GM21360 (cell line): ENCODE results near the gene LIMS2.

Experiments
- ATAC-seq: cut with Tn5 transposase; IDR thresholded peaks from one replicate; pipeline ENCODE4 v1.9.1; 2021; ENCODE audit warnings: mild to moderate bottlenecking, moderate library complexity; ENCODE audit not compliant: unreplicated experiment

Gene LIMS2

DNA sequence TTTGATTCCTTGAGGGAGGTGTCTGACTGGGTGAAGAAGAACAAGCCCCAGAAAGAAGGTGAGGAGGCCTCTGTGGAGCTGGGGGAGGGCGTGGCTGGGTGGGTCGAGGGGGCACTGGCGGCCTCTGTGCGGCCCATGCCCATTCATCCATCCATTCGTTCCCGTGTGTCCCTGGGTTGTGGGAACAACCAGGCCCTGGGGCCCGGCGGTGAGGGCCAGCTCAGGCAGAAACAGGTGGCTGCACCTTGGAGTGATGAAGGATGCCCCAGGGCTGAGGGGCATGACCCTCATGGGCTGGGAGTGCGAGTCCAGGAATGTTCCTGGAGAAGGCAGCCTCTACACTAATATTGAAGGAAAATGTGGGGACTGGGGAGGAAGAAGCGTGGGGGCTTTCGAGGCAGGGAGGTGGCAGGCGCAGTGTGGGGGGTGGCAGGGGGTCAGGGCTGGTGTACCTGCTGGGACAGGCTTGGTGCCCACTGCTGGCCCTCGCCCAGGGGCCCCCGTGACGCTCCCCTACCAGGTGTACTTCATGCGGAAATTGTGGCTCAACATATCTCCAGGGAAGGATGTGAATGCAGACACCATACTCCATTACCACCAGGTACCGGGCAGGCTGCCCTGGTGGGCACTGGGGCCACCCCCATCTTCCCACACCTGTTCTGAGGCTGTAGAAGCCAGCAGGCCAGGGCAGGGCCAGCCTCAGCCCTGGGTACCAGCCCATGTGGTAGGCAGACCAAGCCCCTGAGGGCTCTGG is 40.5 kb downstream of the LIMS2 start:
- no peak for ATAC-seq

DNA sequence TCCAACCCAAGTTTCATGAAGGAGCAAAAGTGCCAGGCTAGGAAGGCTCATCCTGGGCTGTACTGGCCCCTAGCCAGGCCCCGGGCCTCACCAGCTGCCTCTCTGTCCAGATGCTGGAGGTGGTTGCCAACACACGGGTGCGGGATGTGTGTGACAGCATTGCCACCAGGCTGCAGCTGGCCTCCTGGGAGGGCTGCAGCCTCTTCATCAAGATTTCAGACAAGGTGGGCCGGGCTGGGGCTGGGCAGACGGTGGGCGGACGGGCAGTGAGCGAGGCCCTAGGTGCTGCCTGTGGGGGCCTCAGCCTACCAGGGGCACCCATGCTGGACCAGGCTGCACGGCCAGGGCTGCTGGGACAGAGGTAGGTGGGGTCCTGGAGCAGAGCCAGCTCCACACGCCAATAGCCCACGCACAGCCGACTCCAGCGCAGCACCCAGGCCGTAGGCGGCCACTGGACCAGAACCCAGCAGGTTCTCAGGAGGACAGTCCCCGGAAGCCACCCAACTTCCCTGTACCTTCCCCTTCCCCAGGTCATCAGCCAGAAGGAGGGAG is 41.2 kb downstream of the LIMS2 start:
- no peak for ATAC-seq

DNA sequence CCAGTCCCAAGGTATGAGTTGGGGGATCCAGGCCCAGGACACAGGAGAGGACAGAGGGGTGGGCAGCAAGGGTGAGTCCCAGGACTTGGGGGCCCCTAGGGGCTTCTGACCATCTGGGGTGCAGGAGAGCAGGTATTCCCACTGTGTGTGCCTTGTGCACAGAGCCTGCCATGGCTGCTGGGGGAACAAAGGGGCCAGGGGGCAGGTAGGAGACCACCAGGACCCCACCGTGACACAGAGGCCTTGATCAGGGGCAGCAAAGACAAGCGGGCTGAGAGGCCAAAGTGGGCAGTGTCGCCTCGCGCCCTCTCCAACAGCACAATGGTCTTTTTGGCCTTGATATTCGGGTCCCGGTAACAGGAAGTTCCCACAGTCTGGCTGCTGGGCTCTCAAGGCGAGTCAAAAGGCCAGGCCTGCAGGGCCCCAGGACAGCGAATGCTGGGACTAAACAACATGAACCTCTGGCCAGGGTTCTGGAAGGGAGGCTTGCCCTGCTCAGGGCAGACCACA is 41.7 kb downstream of the LIMS2 start:
- ATAC-seq: no peak

DNA sequence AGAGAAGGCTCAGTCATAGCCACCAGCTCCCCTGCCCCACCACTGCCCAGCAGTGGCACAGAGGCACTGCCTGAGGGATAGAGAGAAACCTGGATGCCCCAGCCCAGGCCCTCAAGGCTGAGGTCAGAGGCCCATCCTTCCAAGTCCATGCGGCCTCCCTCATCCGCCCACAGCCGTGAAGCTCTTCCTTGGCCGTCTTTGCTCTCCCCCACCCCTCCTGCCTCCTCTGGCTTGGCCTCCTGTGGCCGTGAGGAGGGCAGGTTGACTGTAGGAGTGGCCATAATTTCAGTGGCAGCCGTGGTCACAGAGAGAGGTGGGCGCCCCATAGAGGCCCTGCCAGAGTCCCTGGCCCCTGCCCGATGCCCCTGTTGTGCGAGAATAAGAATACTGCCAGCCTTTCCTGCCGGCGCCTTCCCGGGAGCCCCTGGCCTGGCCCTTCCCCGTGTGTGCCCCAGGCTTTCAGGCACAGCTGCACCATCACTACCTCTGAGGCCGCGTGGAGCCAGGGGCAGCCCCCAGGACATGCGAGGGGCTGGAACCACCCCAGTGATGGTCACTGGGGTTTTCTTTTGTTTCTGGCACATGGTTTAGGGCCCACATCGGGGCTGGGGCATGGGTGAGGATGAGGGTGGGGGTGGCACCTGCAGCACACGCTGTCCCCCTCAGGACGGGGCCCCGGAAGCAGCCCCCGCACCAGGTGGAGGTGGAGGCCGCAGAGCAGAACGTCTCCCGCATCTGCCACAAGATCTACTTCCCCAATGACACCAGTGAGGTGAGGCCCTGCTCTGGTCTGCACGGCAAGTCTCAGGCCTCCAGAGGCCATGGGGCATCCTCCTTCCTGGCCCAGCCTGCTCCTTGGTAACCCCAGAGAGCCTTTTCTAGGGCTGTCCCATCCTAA is 42.5 kb downstream of the LIMS2 start:
- no peak for ATAC-seq

DNA sequence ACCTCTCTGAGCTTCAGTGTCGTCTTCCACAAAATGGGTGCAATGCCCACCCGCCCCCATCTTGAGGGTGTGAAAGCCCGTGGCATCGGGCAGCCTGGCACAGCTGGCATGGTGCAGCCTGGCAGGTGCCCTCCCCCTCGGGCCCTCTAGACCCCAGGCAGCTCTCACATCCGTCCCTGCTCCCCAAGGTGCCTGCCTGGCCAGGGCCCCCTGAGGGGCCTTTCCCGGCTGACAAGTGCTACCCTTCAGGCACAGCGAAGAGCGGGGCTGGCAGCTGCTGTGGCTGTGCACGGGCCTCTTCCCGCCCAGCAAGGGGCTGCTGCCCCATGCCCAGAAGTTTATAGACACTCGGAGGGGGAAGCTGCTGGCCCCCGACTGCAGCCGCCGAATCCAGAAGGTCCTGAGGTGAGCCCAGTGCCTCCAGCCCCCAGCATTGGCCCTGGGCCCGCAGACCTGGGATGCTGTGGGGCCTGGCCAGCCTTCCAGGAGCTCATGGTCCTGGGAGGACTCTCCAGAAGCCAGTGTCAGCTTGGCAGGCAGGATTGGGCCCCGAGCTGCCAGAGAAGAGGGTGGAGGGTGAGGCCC is 43.2 kb downstream of the LIMS2 start:
- ATAC-seq: no peak

DNA sequence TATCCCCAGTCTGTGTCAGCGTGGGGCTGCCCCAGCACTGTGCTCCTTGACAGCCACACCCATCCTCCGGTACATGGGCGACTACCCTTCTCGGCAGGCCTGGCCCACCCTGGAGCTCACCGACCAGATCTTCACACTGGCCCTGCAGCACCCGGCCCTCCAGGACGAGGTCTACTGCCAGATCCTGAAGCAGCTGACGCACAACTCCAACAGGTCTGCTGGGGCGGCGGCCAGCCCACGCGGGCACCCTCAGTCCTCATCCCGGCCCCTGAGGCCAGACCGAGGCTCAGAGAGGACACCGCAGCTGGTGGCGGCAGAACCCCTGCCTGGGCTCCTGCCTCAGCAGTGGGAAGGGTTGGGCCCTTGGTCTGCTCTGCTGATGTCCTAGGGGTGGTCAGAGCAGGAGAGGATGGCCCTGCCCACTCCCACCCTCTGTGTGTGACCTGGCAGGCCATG is 43.8 kb downstream of the LIMS2 start:
- ATAC-seq: no peak

DNA sequence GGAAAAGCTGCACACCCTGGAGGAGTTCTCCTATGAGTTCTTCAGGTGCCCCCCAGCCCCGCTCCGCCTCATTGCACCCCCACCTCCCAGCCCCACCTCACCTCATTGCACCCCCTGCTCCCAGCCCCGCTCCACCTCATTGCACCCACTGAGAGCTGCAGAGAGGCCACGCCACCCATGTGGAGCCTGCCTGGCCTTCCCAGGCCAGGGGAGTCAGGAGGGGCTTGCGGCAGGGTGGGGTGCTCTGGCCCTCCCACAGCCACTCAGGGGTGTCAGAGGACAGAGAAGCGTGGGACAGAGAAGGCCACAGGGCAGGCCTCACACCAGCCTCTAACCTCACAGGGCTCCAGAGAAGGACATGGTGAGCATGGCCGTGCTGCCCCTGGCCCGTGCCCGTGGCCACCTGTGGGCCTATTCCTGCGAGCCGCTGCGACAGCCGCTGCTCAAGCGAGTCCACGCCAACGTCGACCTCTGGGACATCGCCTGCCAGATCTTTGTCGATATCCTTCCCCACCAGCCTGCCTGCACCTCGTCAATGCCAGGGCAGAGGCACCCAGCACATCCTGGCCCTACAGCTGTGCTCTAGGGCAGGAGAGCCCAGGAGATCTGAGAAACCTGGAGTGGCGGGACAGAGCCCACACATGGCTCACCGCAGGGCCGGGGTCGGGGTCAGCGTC is 44.3 kb downstream of the LIMS2 start:
- no peak for ATAC-seq

DNA sequence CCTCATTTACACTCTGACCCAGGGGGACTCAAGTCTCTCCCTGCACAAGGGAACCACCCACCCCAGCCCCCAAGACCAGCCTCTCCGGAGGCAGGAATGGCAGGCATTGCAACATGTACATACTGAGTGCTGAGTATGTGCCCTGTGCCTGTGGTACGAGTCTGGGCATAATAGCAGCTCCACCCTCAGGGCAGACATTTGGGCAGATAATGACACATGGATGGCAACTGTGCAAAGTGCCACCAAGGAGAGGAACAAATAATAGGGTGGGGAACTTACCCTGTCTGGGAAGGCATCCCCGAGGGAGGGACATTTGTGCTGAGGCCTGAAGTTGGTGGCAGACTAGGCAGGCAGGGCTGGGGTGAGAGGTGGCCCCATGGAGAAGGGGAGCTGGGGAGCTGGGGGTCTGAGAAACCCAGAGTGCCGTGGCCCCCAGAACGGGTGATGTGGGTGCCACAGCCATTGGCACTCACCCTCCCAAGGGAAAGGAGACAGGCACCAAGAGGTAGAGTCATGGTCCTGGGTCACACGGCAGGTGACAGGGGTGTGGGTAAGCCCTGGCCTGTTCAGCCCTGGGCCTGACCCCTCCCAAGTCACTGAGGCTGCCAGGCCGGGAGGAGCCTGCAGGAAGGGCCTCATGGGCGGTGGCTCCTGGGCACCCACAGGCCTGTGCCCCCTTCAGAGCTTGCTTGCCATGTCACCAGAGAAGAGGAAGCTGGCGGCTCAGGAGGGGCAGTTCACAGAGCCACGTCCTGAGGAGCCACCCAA is 45.0 kb downstream of the LIMS2 start:
- ATAC-seq: no peak

DNA sequence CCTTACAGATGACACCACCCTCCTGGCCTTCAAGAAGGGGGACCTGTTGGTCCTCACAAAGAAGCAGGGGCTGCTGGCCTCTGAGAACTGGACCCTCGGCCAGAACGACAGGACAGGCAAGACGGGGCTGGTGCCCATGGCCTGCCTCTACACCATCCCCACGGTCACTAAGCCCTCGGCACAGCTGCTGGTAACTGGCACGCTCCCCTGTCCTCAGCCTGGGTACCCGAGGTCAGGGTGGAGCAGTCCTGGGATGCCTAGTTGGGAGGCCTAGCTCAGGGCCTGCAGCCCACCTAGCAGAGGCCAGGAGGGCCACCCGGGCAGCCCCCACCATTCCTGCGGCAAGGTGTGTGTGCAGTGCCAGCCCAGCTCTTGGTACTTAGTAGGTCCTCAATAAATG is 45.7 kb downstream of the LIMS2 start:
- no peak for ATAC-seq

DNA sequence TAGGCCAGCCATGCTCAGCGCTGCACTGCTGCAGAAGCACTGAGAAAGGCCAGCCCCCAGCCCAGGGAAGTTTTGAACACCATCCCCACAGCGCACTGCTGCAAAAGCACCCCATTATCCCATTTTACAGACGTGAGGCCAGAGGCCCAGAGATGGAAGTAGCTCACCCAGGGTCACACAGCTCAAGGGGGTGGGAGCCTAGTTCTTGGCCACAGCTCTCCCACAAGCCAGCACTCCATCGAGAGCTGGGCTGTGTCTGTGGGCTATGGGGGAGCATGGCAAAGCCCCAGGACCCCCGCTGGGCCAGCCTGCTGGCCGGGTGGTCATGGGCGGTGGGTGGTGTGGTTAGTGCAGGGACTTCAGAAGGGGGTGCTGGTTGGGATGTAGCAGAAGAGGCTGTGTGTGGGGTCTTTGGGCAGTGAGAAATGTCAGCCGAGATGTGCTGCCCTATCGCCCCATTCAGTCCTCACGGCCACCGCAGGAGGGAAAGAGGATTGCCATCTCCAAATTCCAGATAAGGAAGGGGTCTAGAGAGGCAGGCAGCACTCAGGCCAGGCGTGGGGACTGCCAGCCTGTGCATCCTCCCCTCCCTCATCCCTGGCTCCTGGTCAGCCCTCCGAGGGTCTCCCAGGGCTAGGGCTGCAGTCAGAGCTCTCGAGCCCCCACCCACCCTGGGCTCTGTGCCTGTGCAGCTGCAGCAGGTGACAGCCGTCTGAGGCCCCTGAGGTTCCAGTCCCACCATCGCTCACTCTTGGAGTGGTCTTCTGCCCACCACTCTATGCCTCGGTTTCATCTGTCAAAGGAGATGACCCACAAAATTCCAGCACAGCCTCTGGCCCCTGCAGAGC is 46.3 kb downstream of the LIMS2 start:
- ATAC-seq: no peak

DNA sequence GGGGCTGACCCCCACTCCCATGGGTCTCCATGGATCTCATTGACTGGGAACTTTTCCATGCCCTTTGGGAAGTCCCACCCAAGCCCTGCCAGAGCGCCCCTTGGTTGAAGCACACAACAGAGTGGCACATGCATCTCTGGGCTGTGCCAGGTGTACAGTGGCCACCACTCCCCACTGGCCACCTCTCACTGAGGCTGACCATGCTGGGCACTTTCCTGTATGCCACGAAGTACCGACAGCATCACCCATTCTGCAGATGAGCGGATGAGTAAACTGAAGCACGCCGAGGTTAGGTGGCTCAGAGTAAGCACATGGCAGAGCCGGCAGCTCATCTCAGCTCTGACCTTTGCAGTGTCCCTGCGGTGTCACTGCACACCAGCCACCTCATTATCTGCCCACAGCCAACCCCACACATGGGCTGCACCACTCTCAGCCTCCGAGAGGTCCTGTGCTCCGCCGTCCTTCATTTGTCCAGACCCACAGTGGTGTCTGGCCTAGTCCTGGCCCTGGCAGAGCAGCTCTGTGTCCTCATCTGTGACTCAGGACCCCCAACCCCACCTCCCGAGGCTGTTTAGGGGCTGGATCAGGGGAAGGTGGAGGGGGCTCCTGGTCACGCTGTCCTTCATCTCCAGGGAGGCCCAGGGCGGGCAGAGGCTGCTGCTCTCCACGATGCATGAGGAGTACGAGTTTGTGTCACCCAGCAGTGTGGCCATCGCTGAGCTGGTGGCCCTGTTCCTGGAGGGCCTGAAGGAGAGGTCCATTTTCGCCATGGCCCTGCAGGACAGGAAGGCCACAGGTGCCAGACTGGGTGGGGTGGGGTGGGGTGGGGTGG is 47.4 kb downstream of the LIMS2 start:
- no peak for ATAC-seq

DNA sequence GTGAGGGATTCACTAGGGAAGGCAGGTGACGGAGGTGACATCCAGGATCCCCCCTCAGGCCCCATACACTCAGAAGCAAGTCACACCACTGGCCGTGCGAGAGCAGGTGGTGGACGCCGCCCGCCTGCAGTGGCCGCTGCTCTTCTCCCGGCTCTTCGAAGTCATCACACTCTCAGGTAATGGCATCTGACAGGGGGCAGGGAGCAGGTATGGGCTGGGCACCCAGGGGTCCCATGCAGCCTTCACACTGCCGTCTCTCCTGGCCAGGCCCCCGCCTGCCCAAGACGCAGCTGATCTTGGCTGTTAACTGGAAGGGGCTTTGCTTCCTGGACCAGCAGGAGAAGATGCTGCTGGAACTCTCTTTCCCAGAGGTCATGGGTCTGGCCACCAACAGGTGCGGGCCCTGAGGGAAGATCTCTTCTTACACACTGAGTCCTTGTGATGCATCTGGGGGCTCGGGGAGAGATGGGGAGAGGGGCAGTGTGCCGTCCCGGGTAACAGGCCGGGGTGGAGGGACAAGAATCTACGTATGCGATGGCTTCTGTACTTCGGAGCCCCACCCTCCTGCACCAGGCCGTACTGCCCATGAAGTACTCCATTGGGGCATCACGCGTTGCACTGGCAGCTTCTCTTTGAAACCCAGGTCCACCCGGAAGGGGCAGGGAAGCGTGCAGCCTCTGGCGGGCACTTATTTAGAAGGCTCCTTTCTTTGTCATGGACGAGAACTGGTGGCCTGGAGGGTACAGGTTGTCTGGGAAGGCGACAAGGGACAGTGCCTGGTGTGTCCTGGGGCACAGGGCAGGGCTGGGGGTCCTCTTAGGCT is 48.2 kb downstream of the LIMS2 start:
- ATAC-seq: no peak

DNA sequence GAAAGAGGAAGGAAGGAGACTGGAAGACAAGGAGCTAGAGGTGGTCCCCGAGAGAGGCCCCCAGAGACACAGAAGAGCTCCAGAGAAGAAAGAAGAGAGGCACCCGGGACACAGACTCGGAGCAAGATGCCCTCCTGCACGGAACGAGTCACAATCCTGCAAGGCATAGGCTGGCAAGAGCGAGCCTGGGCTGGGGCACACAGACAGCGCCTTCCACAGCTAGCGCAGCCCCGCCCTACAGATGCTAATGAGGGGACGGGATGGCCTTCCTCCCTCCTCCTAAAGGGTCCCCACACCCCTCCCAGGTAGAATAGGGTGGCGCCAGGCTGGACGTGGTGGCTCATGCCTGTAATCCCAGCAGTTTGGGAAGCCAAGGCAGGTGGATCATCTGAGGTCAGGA is 49.2 kb downstream of the LIMS2 start:
- no peak for ATAC-seq

DNA sequence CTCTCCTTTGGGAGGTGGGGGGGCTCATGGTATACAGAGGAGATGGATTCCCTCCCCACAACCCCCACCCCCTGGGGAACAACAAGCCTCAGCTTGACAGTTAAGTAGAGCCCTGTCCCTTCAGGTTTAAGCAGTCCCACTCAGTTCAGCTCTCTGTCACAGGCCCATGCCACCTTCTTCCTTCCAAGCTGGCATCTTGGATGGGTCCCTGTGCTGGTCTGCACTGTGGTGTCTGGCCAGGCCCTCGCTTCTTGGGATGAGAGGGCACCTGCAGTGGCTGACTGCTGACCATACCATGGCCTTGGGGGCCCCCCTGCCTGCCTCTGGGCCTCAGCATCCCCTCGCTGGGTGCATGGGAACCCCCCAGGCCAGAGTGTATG is 49.8 kb downstream of the LIMS2 start:
- ATAC-seq: no peak

DNA sequence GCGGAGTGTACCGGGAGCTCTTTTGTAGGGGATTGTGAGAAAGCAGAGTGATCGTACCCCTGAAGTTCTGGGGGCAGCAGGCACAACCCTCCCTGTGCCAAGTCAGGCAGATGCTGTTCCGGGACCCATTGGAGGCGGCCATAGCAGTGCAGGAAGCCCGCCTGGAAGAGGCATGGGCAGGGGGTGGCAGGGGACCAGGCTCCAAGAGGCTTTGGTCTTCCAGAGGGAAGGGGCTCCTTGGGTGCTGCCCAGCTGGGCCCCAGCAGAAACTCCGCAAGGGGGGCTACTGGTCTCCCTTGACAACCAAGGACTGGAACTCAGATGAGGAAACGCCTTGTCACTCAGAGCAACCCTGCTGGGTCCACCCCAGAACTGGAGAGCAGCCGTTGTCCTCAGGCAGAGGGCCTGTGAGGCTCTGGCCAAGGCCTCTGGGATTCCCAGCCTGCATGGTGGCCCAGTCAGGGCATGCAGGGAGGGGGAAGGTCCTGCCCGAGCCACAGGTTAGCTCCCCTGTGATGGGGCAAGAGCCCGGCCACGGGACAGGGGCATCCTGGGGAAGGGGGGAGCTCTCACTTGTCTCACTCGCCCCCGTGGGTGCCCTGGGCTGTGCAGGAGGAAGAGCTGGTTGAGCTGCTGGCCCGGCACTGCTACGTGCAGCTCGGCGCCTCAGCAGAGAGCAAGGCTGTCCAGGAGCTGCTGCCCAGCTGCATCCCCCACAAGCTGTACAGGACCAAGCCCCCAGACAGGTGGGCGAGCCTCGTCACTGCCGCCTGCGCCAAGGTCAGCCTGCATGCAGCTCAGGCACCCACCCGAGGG is 50.4 kb downstream of the LIMS2 start:
- ATAC-seq: no peak

DNA sequence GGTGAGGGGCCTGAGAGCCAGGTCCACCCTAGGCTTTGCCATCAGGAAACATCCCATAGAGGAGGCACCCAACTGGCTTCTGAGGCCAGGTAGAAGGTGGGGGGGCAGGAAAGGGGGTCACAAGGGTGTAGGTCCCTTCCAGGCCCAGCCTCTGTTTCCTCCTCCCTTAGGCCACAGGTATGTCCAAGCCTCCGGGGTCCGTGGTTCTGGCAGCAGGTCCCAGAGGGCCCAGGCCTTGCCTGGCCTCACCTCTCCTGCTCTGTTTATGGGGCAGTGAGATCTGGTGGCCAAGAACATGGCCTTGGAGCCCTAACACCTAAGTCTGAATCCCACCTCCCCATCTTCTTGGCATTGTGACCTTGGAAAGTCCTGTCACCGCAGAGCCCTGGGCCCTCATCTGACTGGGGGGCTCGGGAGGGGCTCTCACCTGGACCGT is 51.0 kb downstream of the LIMS2 start:
- no peak for ATAC-seq
